Activated naive CD4-positive, alpha-beta T cell treated with anti-CD3 and anti-CD28 coated beads for 36 hours (primary cell): Measurements from ENCODE around the gene LRP6. TPM values are rescaled to one million over a fixed set of nuclear protein-coding genes. Genes with fewer than 3 reads are reported as not detected.
"Not testable (repeated sequence)": the region's sequence is repeated elsewhere in the genome, so short reads cannot be mapped to it uniquely, and the experiment has no call there.

ENCODE experiments used
- CTCF ChIA-PET: fragments of 350-600 bp; sonication (Branson Sonifier 250); formaldehyde crosslinking; loops from one replicate; lab custom pipeline; 2021; ENCODE audit warnings: antibody characterized with exemption; lab: Charles Lee
- DNase-seq: peaks from one replicate; pipeline ENCODE4 v3.0.0-alpha.2; 2020
- H3K27ac Mint-ChIP-seq: one replicate; pipeline ENCODE4 v1.8.0; 2021; ENCODE audit warnings: mild to moderate bottlenecking, mixed read lengths
- H3K27me3 Mint-ChIP-seq: one replicate; pipeline ENCODE4 v1.8.0; 2021; ENCODE audit warnings: low read depth, mixed read lengths
- H3K36me3 Mint-ChIP-seq: one replicate; pipeline ENCODE4 v1.8.0; 2021; ENCODE audit warnings: low read depth, mixed read lengths
- H3K4me1 Mint-ChIP-seq: one replicate; pipeline ENCODE4 v1.8.0; 2021; ENCODE audit warnings: low read depth, mixed read lengths
- H3K4me3 Mint-ChIP-seq: one replicate; pipeline ENCODE4 v1.8.0; 2021; ENCODE audit warnings: mild to moderate bottlenecking, moderate library complexity, mixed read lengths
- H3K9me3 Mint-ChIP-seq: one replicate; pipeline ENCODE4 v1.8.0; 2021; ENCODE audit warnings: mixed read lengths
- intact Hi-C: fragments of 100-400 bp; cut with micrococcal nuclease; formaldehyde crosslinking; loops from one replicate; pipeline ENCODE4 v1.15.1; 2023
- total RNA-seq, 2 experiments: library from RNA; stranded (reverse); gene quantifications; one replicate each; pipeline ENCODE4 v1.2.3, GENCODE V29; 2021

Gene LRP6
- total RNA-seq, 2 experiments from 2014 or later: 3.9 to 4.1 TPM

GRCh38 chr12:12158858-12159257 is 108.0 kb downstream of the LRP6 start:
- intact Hi-C loops: no loop called here
- no peak for DNase-seq
- Mint-ChIP-seq H3K27ac (no peak overlapping the region), H3K36me3 (peaks cover 4% of the 10 kb centered on the region), H3K9me3 (no peaks in the 10 kb centered on the region), H3K4me3 (no peak overlapping the region), H3K4me1 (no peaks in the 10 kb centered on the region), H3K27me3 (no peaks in the 10 kb centered on the region)
- CTCF ChIA-PET: no interaction called here

DNA sequence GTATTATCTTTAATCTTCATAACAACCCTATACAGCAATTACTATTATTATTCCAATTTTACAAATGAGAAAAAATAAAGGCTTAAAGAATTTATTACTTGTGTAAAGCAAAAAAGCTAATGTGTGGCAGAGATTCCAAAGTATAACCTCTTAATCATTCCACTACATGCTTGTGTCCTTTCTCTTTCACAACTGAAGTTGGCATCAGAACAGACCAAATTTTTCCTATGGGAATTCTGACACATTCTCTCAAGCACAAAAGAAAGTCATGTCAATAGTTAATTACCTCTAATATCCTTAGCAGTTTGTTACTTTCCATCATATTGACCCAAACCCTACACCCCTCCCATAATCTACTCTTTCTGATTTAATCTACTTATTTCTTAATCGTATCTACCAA is 109.4 kb downstream of the LRP6 start:
- H3K36me3 Mint-ChIP-seq: peaks cover 4% of the 10 kb centered on the region
- H3K27ac Mint-ChIP-seq: no peak overlapping the region
- intact Hi-C loops: no loop called here
- no peaks in the 10 kb centered on the region for H3K27me3 Mint-ChIP-seq
- CTCF ChIA-PET: no interaction called here
- H3K4me3 Mint-ChIP-seq: no peak overlapping the region
- H3K4me1 Mint-ChIP-seq: no peaks in the 10 kb centered on the region
- DNase-seq: no peak
- no peaks in the 10 kb centered on the region for H3K9me3 Mint-ChIP-seq

- Mint-ChIP-seq H3K4me3 (no peak overlapping the region), H3K36me3 (peaks cover 4% of the 10 kb centered on the region), H3K27me3 (no peaks in the 10 kb centered on the region), H3K9me3 (no peaks in the 10 kb centered on the region), H3K27ac (no peak overlapping the region), H3K4me1 (no peaks in the 10 kb centered on the region)
- intact Hi-C loops: no loop called here
- DNase-seq: no peak
- CTCF ChIA-PET: interaction anchor here (0.6 kb wide), 1 partner anchor 32 kb away, joined by 3 read pairs; no protein-coding TSS in a partner anchor
Measured at GRCh38 chr12:12156828-12157227, 110.0 kb downstream of the LRP6 start.

DNA sequence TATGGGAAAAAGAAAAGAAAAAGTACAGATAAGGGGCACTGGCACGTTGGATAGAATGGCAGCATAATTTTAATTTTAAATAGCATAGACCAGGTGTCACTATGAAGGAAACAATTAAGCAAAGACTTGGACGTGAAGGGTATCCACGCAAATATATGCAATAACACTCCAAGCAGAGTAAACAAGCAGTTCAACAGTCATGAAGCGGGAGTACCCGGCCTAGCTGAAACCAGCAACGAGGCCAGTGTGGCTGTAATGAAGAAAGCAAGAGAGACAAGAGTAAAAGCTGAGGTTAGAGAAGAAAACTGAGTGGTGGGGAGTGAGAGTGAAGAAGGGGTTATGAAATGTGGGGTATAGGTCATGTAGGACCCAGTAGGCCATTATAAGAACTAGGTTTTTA is 110.7 kb downstream of the LRP6 start:
- CTCF ChIA-PET: no interaction called here
- intact Hi-C loops: no loop called here
- Mint-ChIP-seq H3K27ac (no peak overlapping the region), H3K9me3 (no peaks in the 10 kb centered on the region), H3K4me3 (no peak overlapping the region), H3K27me3 (no peaks in the 10 kb centered on the region), H3K4me1 (no peaks in the 10 kb centered on the region), H3K36me3 (peaks cover 4% of the 10 kb centered on the region)
- no peak for DNase-seq

- H3K36me3 Mint-ChIP-seq: peaks cover 5% of the 10 kb centered on the region
- H3K27ac Mint-ChIP-seq: no peak overlapping the region
- no peaks in the 10 kb centered on the region for H3K27me3 Mint-ChIP-seq
- no peaks in the 10 kb centered on the region for H3K9me3 Mint-ChIP-seq
- intact Hi-C loops: no loop called here
- CTCF ChIA-PET: interaction anchor here (0.7 kb wide), 1 partner anchor 14 kb away, joined by 3 read pairs; no protein-coding TSS in a partner anchor
- no peaks in the 10 kb centered on the region for H3K4me1 Mint-ChIP-seq
- H3K4me3 Mint-ChIP-seq: no peak overlapping the region
- DNase-seq: no peak
Measured at GRCh38 chr12:12153596-12153995, 113.2 kb downstream of the LRP6 start.

DNA sequence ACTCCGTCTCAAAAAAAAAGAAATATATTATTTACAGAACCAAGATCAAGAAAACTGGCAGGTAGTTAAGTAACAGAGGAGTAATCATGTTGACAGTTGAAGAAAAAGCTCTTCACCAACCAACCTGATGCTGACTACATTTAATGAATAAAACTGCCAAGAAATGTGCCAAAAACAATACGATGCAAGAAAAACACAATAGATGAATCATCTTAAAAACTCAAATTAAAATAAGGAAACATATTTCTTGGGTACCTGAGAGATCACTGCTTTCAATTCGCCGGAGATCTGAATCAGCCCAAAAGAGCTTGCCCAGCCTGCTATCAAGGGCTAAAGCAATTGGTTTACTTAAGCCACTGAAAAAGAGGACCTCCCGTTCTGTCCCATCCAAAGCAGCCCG is 119.7 kb downstream of the LRP6 start:
- no peaks in the 10 kb centered on the region for H3K9me3 Mint-ChIP-seq
- no peak overlapping the region for H3K4me3 Mint-ChIP-seq
- no peak for DNase-seq
- H3K36me3 Mint-ChIP-seq: peaks cover 7% of the 10 kb centered on the region
- H3K27ac Mint-ChIP-seq: no peak overlapping the region
- intact Hi-C loops: no loop called here
- H3K27me3 Mint-ChIP-seq: no peaks in the 10 kb centered on the region
- CTCF ChIA-PET: no interaction called here
- no peaks in the 10 kb centered on the region for H3K4me1 Mint-ChIP-seq

GRCh38 chr12:12144531-12144930 is 122.3 kb downstream of the LRP6 start:
- H3K4me1 Mint-ChIP-seq, DNase-seq, H3K27me3 Mint-ChIP-seq, H3K9me3 Mint-ChIP-seq, CTCF ChIA-PET, H3K4me3 Mint-ChIP-seq, H3K36me3 Mint-ChIP-seq, H3K27ac Mint-ChIP-seq, intact Hi-C loops: not testable (repeated sequence)

GRCh38 chr12:12141000-12141399 is 125.8 kb downstream of the LRP6 start:
- Mint-ChIP-seq H3K36me3 (peaks cover 7% of the 10 kb centered on the region), H3K27ac (no peak overlapping the region), H3K27me3 (no peaks in the 10 kb centered on the region), H3K4me3 (no peak overlapping the region), H3K4me1 (no peaks in the 10 kb centered on the region), H3K9me3 (no peaks in the 10 kb centered on the region)
- DNase-seq: no peak
- intact Hi-C loops: no loop called here
- CTCF ChIA-PET: no interaction called here

- H3K27ac Mint-ChIP-seq: no peak overlapping the region
- H3K4me3 Mint-ChIP-seq: no peak overlapping the region
- H3K9me3 Mint-ChIP-seq: no peaks in the 10 kb centered on the region
- intact Hi-C loops: no loop called here
- no peaks in the 10 kb centered on the region for H3K27me3 Mint-ChIP-seq
- CTCF ChIA-PET: interaction anchor here (1.3 kb wide), 1 partner anchor 56 kb away, joined by 4 read pairs; no protein-coding TSS in a partner anchor
- H3K36me3 Mint-ChIP-seq: peaks cover 8% of the 10 kb centered on the region
- DNase-seq: no peak
- H3K4me1 Mint-ChIP-seq: no peaks in the 10 kb centered on the region
Measured at GRCh38 chr12:12138203-12139154, 128.4 kb downstream of the LRP6 start.

DNA sequence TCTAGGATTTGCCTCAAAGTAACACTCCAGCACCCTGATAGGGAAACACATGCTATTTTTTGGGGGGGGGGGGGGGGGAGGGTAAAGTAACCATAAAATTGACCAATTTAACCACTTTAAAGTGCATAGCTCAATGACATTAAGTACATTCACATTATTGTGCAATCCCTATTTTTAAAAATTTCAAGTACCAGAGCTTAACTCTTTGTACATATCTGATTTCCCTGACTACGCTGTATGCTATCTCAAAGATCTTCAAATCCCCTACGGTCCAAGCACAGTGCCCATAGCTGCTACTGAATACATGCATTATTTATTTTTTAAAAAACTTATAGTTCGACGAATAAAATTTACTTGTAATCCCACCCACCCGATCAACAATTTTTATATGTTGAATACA is 133.1 kb downstream of the LRP6 start:
- H3K36me3 Mint-ChIP-seq: peaks cover 11% of the 10 kb centered on the region

GRCh38 chr12:12133259-12133658 is 133.6 kb downstream of the LRP6 start:
- DNase-seq: no peak
- Mint-ChIP-seq H3K9me3 (no peaks in the 10 kb centered on the region), H3K36me3 (peaks cover 10% of the 10 kb centered on the region), H3K27me3 (no peaks in the 10 kb centered on the region), H3K4me1 (peaks cover 2% of the 10 kb centered on the region), H3K27ac (no peak overlapping the region), H3K4me3 (no peak overlapping the region)
- CTCF ChIA-PET: no interaction called here
- intact Hi-C loops: no loop called here

More for the DNA sequence above, 133.1 kb downstream of the LRP6 start:
- H3K27me3 Mint-ChIP-seq: no peaks in the 10 kb centered on the region
- no peak overlapping the region for H3K4me3 Mint-ChIP-seq
- peaks cover 2% of the 10 kb centered on the region for H3K4me1 Mint-ChIP-seq
- DNase-seq: no peak
- intact Hi-C loops: no loop called here
- no peak overlapping the region for H3K27ac Mint-ChIP-seq
- H3K9me3 Mint-ChIP-seq: no peaks in the 10 kb centered on the region
- CTCF ChIA-PET: no interaction called here

- peaks cover 6% of the 10 kb centered on the region for H3K36me3 Mint-ChIP-seq
- intact Hi-C loops: loop anchor here (5.0 kb wide), 1 partner anchor 614 kb away; no protein-coding TSS in a partner anchor
- H3K4me1 Mint-ChIP-seq: peaks cover 2% of the 10 kb centered on the region
- no peak overlapping the region for H3K4me3 Mint-ChIP-seq
- DNase-seq: no peak
- H3K27ac Mint-ChIP-seq: no peak overlapping the region
- H3K9me3 Mint-ChIP-seq: no peaks in the 10 kb centered on the region
- CTCF ChIA-PET: interaction anchor here (0.6 to 0.7 kb wide), 2 partner anchors 549 to 788 kb away, joined by 3 to 4 read pairs; no protein-coding TSS in a partner anchor
- no peaks in the 10 kb centered on the region for H3K27me3 Mint-ChIP-seq
Measured at GRCh38 chr12:12128670-12129069, 138.2 kb downstream of the LRP6 start.

- no peak overlapping the region for H3K4me3 Mint-ChIP-seq
- CTCF ChIA-PET: interaction anchor here (1.1 kb wide), 1 partner anchor 207 kb away, joined by 3 read pairs; no protein-coding TSS in a partner anchor
- intact Hi-C loops: loop anchor here (5.0 kb wide), 1 partner anchor 615 kb away; no protein-coding TSS in a partner anchor
Measured at GRCh38 chr12:12127304-12127703, 139.5 kb downstream of the LRP6 start.

More at GRCh38 chr12:12127304-12127703, 139.5 kb downstream of the LRP6 start:
- no peaks in the 10 kb centered on the region for H3K9me3 Mint-ChIP-seq
- H3K27me3 Mint-ChIP-seq: no peaks in the 10 kb centered on the region
- H3K27ac Mint-ChIP-seq: no peak overlapping the region
- H3K4me1 Mint-ChIP-seq: peaks cover 2% of the 10 kb centered on the region
- peaks cover 7% of the 10 kb centered on the region for H3K36me3 Mint-ChIP-seq
- DNase-seq: no peak
